ENCODE results near the gene FAM184B.
"Not testable (repeated sequence)": the region's sequence is repeated elsewhere in the genome, so short reads cannot be mapped to it uniquely, and the experiment has no call there.

Gene FAM184B

GRCh38 chr4:17713779-17714178 lies 67.6 kb downstream of the FAM184B start:
- DNase-seq, result no peak

DNA sequence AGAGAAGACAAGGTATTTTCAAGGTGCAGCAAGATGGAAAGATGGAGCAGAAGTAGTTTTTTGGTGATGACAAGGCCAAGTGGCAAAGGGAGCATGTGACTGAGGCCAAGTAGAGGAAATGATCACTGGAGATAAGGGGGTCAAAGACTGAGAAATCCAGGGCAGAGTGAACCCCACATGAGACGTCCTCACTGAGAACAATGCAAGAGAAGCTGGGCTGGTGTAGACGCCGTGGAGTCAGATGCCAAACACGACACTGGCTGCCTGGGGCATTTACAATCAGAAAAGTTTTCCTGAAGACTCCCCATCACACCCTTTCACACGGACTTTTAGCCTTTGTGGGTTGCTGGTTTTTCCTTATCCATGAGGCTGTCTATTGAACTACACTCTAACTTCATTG lies 69.3 kb downstream of the FAM184B start:
- no peak for DNase-seq

DNA sequence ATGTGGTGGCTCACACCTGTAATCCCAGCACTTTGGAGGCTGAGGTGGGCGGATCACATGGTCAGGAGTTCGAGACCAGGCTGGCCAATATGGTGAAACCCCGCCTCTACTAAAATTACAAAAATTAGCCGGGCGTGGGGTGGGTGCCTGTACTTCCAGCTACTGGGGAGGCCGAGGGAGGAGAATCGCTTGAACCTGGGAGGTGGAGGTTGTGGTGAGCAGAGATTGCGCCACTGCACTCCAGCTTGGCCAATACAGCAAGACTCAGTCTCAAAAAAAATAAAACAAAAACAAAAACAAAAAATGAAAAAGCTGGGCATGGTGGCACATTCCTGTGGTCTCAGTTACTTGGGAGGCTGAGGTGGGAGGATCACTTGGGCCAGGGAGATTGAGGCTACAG lies 70.2 kb downstream of the FAM184B start:
- not testable (repeated sequence) for DNase-seq

- DNase-seq, result no peak
These were observed 71.7 kb downstream of the FAM184B start for GRCh38 chr4:17709763-17710068.

DNA sequence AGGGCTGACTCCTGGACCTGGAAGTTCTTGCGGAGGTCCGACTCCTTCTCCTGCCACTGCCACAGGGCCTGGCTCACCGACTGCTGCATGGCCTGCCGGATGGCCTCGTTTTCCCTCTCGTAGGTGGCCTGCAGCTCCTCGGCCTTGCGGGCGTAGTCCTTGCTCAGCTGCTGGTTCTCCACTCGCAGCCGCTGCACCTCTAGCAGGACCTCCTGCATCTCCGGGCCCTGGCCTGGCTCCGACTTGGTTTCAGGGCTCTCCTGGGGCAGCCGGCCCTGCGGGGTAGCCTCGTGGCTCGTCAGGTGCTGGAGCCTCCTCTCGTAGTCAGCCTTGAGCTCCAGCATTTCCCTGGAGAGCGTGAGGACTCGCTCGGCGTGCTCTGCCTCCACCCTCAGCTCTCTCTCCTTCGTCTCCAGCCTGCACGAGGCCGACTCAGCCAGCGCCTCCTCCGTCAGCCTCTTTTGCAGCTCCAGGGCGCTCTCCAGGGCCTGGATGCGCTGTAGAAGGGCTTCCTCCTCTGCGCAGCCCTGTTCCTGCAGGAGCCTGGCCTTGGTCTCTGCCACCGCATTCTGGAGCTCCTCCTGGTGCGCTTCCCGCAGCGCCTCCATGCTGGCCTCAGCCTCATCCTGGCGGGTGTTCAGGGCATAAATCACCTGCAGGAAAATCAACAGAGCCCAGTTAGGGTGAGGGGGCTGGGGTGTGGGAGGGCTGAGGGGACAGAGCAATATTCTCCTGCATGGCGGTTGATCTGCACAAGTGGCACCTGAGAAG lies 72.2 kb downstream of the FAM184B start:
- no peak for DNase-seq

DNA sequence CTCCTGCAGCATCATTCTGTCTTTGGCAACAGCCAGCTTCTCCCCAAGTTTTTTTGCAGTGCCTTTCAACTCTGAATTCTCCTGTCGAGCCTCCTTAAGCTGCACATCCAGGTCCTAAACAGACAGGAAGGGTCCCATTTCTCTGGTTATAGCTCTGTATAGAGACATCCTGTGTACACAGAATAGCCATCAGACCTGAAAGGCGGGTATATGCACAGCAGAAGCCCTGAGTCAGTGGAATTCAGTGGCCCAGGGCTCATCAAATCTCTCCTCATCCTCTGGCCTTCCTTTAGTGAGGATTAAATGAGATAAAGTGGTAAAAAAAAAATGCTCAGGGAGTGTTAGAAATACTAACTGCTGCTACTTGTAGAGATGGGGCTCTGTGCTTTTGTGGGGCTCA lies 73.8 kb downstream of the FAM184B start:
- no peak for DNase-seq

GRCh38 chr4:17705107-17705506 lies 76.3 kb downstream of the FAM184B start:
- DNase-seq, result no peak

GRCh38 chr4:17704020-17704650 lies 77.3 kb downstream of the FAM184B start:
- no peak for DNase-seq

GRCh38 chr4:17702641-17703040 lies 78.8 kb downstream of the FAM184B start:
- DNase-seq, result no peak

GRCh38 chr4:17701882-17702281 lies 79.5 kb downstream of the FAM184B start:
- DNase-seq, result no peak

DNA sequence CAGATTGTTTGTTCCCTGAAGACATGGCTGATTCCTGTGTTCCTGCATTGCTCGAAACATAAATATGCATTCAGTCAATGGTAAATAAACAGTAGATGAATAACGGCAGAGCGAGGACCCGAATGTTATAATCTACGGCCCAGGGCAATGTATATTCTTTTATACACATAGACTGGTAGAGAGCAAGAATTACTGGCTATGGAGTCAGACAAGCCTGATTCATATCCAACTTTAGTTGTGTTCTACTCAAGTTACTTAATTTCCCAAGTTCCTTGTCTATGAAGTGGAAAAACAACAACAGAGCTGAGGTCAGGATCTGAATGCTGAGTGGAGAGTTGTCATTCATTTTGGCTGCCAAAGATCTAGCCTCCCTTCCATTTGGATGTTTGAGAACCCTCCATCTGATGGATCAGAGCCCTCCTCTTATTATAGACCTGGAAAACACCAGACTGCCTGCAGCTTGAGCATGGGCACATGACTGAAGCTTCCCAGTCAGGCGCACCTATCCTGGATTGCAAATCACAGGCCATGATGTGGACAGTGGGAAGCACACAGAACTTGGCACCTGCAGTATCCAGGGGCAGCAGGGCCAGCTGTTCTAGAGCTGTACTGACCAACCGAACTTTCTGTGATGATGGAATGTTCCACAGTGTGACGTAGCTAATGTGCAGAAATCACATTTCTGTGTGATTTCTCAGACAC lies 80.1 kb downstream of the FAM184B start:
- no peak for DNase-seq

- DNase-seq, result no peak
These were observed 82.0 kb downstream of the FAM184B start for GRCh38 chr4:17699380-17699779.

DNA sequence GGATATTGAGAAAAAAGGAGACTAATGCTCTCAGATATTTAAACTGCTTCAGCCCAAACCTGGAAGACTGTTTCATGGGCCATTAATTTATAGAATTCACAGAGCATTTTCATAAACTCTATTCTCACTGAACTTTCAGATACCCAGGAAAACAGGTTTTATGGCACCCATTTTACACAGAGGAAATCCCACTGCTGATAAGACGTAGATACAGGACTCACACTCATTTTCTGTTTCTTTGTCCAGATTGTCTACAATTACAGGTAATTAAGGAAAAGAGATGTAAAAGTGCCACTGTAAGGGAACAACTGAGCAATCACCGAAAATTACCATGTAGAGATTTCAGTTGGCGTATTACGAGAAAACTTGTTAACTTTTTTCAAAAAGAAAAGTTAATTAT lies 83.3 kb downstream of the FAM184B start:
- no peak for DNase-seq

DNA sequence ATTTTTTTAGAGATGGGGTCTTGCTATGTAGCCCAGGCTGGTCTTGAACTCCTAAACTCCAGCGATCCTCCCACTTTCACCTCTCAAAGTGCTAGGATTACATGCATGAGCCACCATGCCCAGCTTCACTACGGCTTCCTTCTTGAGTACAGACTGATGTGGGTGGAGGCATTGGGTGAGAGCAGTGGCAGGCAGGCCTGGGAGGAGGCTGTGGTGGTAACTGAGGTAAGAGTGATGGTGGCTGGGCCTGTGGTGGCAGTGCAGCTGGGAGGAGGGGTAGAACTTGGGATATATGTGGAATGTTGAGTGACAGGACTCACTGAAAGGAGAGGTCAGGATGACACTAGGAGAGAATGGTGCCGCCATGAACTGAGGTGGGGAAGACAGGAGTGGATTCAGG lies 86.1 kb downstream of the FAM184B start:
- no peak for DNase-seq

DNA sequence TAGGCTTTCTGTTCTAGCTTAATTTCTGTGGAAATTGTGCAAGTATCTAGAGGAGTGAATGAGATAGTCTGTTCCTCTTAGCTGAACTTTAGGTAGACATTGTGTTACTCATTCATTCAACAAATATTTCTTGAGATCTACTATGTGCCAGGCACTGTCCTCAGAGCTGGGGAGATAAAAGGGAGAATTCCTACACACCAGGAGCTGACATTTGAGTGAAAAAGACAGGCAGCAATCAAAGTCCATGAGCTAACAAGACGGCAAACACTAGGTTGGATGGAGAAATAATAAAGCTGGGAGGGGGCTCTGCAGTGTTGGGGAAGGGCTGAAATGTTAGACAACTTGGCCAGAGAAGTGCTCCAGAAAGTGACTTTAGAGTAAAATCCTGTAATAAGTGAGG lies 86.9 kb downstream of the FAM184B start:
- DNase-seq, result no peak

DNA sequence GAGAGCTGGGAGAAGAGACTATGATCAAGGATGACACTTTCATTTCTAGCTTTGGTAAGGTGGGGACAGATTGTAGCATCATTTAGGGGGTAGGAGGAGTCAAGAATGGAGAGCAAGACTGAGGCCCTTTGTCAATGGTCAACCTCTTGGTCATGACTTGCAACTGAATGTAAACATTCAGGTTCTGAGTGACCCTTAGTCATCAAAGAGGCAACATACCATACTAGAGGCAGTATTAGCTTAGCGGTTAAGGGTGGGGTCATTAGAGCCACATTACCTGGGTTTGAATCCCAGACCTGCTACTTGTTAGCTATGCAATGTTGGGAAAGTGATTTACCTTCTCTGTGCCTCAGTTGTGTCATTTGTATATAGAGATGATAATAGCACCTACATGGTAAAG lies 90.5 kb downstream of the FAM184B start:
- no peak for DNase-seq

DNA sequence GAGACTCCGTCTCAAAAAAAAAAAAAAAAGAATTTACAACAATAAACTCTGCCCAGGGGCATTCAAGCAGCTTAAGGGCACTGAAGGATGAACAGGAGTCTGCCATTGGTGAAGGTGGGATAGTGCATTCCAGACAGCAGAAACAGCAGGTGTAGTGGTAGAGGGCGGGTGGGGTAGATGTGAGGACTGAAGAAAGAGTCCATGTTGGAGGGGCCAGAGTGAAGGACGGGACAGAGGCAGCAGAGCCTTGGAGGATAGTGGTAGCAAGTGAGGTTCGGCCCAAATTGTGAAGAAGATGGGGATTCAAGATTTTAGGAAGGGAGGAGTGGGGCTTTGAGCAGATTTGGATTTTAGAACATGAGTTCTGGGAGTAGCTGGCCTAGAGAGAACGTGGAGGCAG lies 91.3 kb downstream of the FAM184B start:
- no peak for DNase-seq

GRCh38 chr4:17688011-17688441 lies 93.4 kb downstream of the FAM184B start:
- no peak for DNase-seq

DNA sequence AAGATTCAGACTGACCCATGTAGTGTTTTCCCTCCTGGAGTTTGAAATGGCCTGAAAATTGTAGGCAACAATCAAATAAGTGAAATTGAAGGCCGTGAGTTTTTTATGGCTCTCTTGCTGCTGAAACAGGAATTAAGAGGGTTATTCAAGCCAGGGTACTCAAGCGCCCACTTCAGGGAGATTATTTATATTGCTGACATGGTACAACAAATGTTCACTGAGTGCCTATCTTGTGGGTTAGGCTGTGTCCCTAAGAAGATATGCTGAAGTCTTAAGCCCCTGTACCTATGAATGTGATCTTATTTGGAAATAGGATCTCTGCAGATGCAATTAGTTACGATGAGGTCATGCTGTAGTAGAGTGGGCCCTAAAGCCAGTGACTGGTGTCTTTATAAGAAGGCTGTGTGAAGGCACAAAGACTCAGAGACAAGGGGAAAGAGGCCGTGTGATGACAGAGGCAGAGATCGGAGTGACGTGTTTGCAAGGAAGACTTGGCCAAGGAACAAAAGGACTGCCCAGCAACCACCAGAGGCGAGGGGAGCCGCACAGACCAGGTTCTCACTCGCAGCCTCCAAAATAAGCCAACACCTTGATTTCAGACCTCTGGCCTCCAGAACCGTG lies 94.1 kb downstream of the FAM184B start:
- DNase-seq, result no peak

- not testable (repeated sequence) for DNase-seq
These were observed 96.8 kb downstream of the FAM184B start for GRCh38 chr4:17684648-17685047.

- DNase-seq, result no peak
These were observed 99.2 kb downstream of the FAM184B start for GRCh38 chr4:17682222-17682566.

DNA sequence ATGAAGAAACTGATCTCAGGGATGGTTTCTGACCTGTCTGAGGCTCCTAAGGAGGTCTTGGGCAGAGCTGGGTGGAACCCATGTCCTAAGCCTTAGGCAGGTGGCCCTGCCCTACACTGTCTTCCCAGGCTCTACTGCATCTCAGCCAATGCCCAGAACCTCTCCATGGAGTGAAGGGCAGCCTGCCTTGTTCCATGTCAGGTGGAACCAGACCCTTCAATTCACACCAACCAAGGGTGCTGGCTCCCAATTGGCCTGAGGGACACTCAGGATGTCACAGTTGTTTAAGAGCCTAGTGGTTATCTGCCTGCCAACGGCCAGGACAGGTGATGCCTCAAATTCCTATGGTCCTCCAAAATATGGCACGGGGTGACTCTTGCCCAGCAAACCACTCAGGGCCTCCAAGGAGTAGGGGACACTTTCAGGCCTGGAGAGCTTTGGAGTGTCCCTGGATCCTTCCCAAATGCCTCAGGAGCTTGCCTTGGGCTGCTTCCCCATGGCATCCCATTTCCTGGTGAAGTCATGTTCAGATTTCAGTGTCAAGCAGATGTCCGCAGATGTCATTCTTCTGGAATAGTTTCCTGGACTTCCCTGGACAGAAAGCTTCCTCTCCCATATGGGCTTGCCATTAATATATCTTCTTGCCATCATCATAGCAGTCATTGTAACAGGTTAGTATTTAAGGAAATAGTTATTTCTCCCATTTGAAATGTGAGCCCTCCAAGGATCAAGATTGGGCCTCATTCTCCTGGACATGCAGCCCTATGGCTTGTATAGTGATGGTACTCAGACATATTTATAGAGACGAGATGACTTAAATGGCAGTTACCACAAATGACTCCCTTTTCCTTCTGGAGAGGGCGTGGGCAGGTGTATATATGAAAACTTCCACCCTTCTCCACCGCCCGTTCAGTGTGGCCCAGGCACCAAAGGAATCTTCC lies 99.9 kb downstream of the FAM184B start:
- DNase-seq, result no peak

All from stimulated activated CD4-positive, alpha-beta T cell treated with anti-CD3 and anti-CD28 coated beads, Interleukin-4, amount 100 ng/mL, for 1 hour (primary cell).